ENCODE results near the gene PRDM5. TPM values are rescaled to one million over a fixed set of nuclear protein-coding genes. Genes with fewer than 3 reads are reported as not detected.

Gene PRDM5
- polyA plus RNA-seq, 1 donor from 2014 or later: 1.6 TPM

DNA sequence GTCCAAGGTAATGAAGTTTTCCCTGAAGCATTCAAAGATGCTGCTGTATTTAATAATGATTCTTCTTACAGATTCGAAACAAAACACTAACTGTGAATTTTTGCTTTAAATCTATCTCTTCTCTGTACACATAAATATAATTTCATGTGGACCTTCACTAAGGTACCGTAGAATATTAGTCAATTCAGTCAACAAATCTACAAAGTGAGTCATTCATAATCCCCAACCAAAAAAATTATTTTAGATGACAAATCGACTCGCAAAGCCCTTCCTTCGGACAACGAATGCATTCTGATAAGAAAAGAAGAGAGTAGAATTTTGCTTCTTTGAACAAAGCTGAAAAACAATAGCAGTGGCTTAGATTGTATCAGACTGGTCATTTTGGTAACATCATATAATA lies 95.7 kb downstream of the PRDM5 start:
- Histone ChIP-seq H3K27ac (ENCODE audit: low read length) (no peak overlapping the region), H3K79me2 (replicated peaks; ENCODE audit: insufficient read depth, low read length) (no peaks in the 10 kb centered on the region), H3K9me2 (ENCODE audit: insufficient read depth, low read length) (no peaks in the 10 kb centered on the region), H3K4me2 (ENCODE audit: low read length) (no peak overlapping the region), H2AFZ (ENCODE audit: low read depth, low read length) (no peak overlapping the region), H3K27me3 (ENCODE audit: insufficient read depth, low read depth, low read length) (no peaks in the 10 kb centered on the region), H4K20me1 (ENCODE audit: insufficient read depth) (no peaks in the 10 kb centered on the region), H3K9me3 (ENCODE audit: low read length) (no peaks in the 10 kb centered on the region), H3K9ac (ENCODE audit: low read length) (no peak overlapping the region), H3F3A (ENCODE audit: insufficient read depth, low read length, poor library complexity, severe bottlenecking) (no peaks in the 10 kb centered on the region), H3K36me3 (ENCODE audit: insufficient read depth, low read length) (no peaks in the 10 kb centered on the region), H3K4me3 (ENCODE audit: low read length) (no peak overlapping the region)
- no peak for TF ChIP-seq EZH2 (IDR thresholded peaks at IDR 0.05; ENCODE audit: borderline replicate concordance, insufficient read depth, low read length, poor library complexity, severe bottlenecking)
- no peak for TF ChIP-seq EP300 (conservative IDR thresholded peaks at IDR 0.05; ENCODE audit: poor library complexity, severe bottlenecking)
- TF ChIP-seq SMC3 (conservative IDR thresholded peaks at IDR 0.05; ENCODE audit: poor library complexity): no peak
- no peak for TF ChIP-seq RAD21 (conservative IDR thresholded peaks at IDR 0.05)
- TF ChIP-seq, protein P1, sequence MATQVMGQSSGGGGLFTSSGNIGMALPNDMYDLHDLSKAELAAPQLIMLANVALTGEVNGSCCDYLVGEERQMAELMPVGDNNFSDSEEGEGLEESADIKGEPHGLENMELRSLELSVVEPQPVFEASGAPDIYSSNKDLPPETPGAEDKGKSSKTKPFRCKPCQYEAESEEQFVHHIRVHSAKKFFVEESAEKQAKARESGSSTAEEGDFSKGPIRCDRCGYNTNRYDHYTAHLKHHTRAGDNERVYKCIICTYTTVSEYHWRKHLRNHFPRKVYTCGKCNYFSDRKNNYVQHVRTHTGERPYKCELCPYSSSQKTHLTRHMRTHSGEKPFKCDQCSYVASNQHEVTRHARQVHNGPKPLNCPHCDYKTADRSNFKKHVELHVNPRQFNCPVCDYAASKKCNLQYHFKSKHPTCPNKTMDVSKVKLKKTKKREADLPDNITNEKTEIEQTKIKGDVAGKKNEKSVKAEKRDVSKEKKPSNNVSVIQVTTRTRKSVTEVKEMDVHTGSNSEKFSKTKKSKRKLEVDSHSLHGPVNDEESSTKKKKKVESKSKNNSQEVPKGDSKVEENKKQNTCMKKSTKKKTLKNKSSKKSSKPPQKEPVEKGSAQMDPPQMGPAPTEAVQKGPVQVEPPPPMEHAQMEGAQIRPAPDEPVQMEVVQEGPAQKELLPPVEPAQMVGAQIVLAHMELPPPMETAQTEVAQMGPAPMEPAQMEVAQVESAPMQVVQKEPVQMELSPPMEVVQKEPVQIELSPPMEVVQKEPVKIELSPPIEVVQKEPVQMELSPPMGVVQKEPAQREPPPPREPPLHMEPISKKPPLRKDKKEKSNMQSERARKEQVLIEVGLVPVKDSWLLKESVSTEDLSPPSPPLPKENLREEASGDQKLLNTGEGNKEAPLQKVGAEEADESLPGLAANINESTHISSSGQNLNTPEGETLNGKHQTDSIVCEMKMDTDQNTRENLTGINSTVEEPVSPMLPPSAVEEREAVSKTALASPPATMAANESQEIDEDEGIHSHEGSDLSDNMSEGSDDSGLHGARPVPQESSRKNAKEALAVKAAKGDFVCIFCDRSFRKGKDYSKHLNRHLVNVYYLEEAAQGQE (IDR thresholded peaks at IDR 0.05; ENCODE audit: borderline replicate concordance): no peak
- no peak for TF ChIP-seq TAF1 (IDR thresholded peaks at IDR 0.05; ENCODE audit: low read depth)

DNA sequence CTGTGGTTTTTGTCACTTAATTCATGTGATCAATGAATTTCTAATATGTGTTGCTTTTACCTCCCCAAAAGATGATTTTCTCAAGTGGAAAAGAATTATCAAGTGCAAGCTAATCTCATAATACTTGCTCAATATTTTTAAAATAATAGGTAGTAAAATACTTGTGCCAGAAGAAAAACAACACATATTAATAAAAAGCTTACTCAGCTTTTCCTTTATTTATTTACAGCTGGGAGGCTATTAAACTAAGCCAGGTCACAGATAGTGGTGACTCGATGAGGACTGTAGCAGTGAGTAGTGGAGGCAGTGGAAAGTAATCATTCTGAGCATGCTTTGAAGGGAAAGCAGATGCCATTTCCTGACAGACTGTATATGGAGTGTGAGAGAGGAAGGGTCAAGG lies 96.1 kb downstream of the PRDM5 start:
- no peak overlapping the region for H2AFZ ChIP-seq (ENCODE audit: low read depth, low read length)
- H4K20me1 ChIP-seq (ENCODE audit: insufficient read depth): no peaks in the 10 kb centered on the region
- H3K9ac ChIP-seq (ENCODE audit: low read length): no peak overlapping the region
- H3K27ac ChIP-seq (ENCODE audit: low read length): no peak overlapping the region
- H3K4me2 ChIP-seq (ENCODE audit: low read length): no peak overlapping the region
- TF ChIP-seq POLR2AphosphoS5 (IDR thresholded peaks at IDR 0.05): no peak
- TF ChIP-seq, protein P1 (IDR thresholded peaks at IDR 0.05; ENCODE audit: borderline replicate concordance): no peak
- TF ChIP-seq, protein P2, sequence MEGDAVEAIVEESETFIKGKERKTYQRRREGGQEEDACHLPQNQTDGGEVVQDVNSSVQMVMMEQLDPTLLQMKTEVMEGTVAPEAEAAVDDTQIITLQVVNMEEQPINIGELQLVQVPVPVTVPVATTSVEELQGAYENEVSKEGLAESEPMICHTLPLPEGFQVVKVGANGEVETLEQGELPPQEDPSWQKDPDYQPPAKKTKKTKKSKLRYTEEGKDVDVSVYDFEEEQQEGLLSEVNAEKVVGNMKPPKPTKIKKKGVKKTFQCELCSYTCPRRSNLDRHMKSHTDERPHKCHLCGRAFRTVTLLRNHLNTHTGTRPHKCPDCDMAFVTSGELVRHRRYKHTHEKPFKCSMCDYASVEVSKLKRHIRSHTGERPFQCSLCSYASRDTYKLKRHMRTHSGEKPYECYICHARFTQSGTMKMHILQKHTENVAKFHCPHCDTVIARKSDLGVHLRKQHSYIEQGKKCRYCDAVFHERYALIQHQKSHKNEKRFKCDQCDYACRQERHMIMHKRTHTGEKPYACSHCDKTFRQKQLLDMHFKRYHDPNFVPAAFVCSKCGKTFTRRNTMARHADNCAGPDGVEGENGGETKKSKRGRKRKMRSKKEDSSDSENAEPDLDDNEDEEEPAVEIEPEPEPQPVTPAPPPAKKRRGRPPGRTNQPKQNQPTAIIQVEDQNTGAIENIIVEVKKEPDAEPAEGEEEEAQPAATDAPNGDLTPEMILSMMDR (IDR thresholded peaks at IDR 0.05; ENCODE audit: poor library complexity, severe bottlenecking): no peak
- TF ChIP-seq RAD21 (conservative IDR thresholded peaks at IDR 0.05): no peak
- TF ChIP-seq EZH2 (IDR thresholded peaks at IDR 0.05; ENCODE audit: borderline replicate concordance, insufficient read depth, low read length, poor library complexity, severe bottlenecking): no peak
- H3F3A ChIP-seq (ENCODE audit: insufficient read depth, low read length, poor library complexity, severe bottlenecking): no peaks in the 10 kb centered on the region
- H3K36me3 ChIP-seq (ENCODE audit: insufficient read depth, low read length): no peaks in the 10 kb centered on the region
- no peak overlapping the region for H3K4me3 ChIP-seq (ENCODE audit: low read length)
- H3K27me3 ChIP-seq (ENCODE audit: insufficient read depth, low read depth, low read length): no peaks in the 10 kb centered on the region
- no peaks in the 10 kb centered on the region for H3K79me2 ChIP-seq (replicated peaks; ENCODE audit: insufficient read depth, low read length)
- no peaks in the 10 kb centered on the region for H3K9me3 ChIP-seq (ENCODE audit: low read length)
- H3K9me2 ChIP-seq (ENCODE audit: insufficient read depth, low read length): no peaks in the 10 kb centered on the region
